ENCODE measurements around the gene EIF2S2. TPM values are rescaled to one million over a fixed set of nuclear protein-coding genes. Genes with fewer than 3 reads are reported as not detected.

Gene EIF2S2
- polyA plus RNA-seq, 2 of the 4 experiments (the other 2 are of a cell fraction): 149 to 227 TPM

DNA sequence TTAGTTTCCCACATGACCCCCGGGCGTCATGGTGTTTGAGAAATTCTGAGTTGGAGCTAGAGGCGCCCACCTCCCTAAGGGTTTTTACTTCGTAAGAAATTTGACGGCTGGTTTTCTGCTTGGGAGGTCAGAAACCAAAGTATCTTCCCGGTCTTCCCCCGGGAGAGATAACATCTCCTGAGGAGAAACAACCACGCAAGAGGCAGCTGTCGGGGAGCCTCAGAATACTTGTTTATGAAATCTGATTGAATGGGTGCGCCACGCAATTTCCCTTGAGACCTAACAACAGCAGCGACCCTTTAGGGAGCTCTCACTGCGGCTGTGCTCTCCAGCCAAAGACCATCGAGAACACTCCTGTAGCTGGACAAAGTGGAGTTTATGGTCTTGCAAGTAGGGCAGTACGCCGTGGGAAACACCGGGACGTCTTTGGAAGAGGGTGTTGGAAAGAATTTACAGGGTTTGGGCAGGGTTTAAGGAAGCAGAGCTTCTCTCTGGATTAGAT is 608 bp upstream of the EIF2S2 start:
- Histone ChIP-seq H3K27ac (peak overlapping the region; percentile 93 to 97), H3K4me2 (peak overlapping the region; percentile 95), H3K4me3 (peak overlapping the region; percentile 80), H3K9me3 (no peaks in the 10 kb centered on the region), H3K4me1 (peaks cover 30% of the 10 kb centered on the region; the same call in 2 of the 3 replicates)
- POLR2A ChIA-PET: interaction anchor here (0.6 to 2.3 kb wide), 17 partner anchors 9 to 733 kb away, joined by 3 to 15 read pairs (median 4); partner anchors contain the start of genes CHMP4B and RALY
- CTCF ChIA-PET: interaction anchor here (0.6 to 6.9 kb wide), 5 partner anchors 8 to 595 kb away, joined by 3 to 35 read pairs (median 3); no protein-coding TSS in a partner anchor
- DNase-seq (ENCODE audit: low read depth in 1 of 2, low spot score in 1 of 2) (peak; percentile 36 to 44), FAIRE-seq (no peak), ATAC-seq (peak; percentile 40 to 42; a peak in 5 of 6 replicates)
- TF ChIP-seq KDM1A (IDR thresholded peaks at IDR 0.05; ENCODE audit: low read depth) (no peak), PHF8 (IDR thresholded peaks at IDR 0.05; ENCODE audit: borderline replicate concordance, low read depth) (peak; percentile 3; the same call in 1 of the 2 replicates), CHD4 (IDR thresholded peaks at IDR 0.05; ENCODE audit: borderline replicate concordance) (no peak), BHLHE40 (IDR thresholded peaks at IDR 0.05; ENCODE audit: low read depth, low read length) (no peak), RCOR1 (IDR thresholded peaks at IDR 0.05; ENCODE audit: low read depth, low read length) (no peak)
- TF ChIP-seq, protein P1, sequence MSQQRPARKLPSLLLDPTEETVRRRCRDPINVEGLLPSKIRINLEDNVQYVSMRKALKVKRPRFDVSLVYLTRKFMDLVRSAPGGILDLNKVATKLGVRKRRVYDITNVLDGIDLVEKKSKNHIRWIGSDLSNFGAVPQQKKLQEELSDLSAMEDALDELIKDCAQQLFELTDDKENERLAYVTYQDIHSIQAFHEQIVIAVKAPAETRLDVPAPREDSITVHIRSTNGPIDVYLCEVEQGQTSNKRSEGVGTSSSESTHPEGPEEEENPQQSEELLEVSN (IDR thresholded peaks at IDR 0.05; ENCODE audit: borderline replicate concordance, low read depth): 0 out of 2 replicates have a peak, but pooled peaks have one; percentile 4
- TF ChIP-seq, protein P2, sequence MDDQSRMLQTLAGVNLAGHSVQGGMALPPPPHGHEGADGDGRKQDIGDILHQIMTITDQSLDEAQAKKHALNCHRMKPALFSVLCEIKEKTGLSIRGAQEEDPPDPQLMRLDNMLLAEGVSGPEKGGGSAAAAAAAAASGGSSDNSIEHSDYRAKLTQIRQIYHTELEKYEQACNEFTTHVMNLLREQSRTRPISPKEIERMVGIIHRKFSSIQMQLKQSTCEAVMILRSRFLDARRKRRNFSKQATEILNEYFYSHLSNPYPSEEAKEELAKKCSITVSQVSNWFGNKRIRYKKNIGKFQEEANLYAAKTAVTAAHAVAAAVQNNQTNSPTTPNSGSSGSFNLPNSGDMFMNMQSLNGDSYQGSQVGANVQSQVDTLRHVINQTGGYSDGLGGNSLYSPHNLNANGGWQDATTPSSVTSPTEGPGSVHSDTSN (IDR thresholded peaks at IDR 0.05): 0 out of 2 replicates have a peak, but pooled peaks have one; percentile 2
- 3% methylated on average over 18 of the region's 18 CpGs for WGBS (ENCODE audit: missing lambda C conversion rate)

DNA sequence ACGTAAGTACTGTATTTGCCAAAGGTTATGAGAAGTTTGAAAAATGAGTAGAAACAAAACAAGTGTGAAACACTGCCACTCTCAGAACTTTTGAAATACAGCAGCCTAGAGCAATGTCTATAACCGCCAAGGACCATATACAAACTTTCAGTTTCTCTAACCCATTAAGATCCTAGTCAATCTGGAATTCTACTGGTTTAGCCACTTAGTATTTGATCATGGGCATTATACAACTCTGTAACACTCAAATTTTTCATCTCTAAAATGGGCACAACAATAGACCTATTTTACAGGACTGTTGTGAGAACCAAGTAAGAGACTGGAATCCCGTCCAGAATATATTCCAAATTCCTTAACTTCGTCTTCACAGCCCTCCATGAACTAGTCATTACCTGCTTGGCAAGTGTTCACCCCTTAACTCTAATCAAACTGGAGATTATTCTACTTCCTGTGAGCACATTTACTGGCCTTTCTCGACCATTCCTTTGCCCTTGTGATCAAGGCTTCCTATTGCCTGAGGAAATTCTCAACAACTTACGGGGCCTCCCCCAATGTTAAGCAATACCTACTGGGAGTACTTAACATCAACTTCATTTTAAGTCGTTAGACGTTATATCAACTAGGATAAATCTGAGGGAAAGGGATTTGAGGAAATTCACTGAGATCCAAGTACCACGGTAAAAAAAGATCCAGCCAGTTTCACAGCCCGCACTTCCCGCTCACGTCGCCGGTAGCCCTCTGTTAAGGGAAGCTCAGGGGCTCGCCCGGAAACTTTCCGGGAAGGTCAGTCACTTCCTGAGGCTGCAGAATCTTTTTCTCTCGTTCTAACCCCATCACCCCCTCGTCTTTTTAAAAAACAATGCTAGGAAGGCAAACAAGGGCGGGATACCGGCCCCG is 1.1 kb downstream of the EIF2S2 start:
- peak in 1 of 2 experiments; percentile 30 for DNase-seq (ENCODE audit: low read depth in 1 of 2, low spot score in 1 of 2)
- 4% methylated on average over 22 of the region's 22 CpGs for WGBS (ENCODE audit: missing lambda C conversion rate)
- CTCF ChIA-PET: interaction anchor here (0.7 to 0.8 kb wide), 2 partner anchors 34 to 253 kb away, joined by 3 read pairs; no protein-coding TSS in a partner anchor
- peak overlapping the region; percentile 98 for H3K4me2 ChIP-seq
- ATAC-seq: no peak
- no peaks in the 10 kb centered on the region for H3K9me3 ChIP-seq
- peak overlapping the region; percentile 80 for H3K4me3 ChIP-seq
- no peak for FAIRE-seq
- H3K4me1 ChIP-seq: peaks cover 41% of the 10 kb centered on the region; the same call in 2 of the 3 replicates
- peak overlapping the region; percentile 93 to 97 for H3K27ac ChIP-seq
- POLR2A ChIA-PET: interaction anchor here (2.3 kb wide), 1 partner anchor 14 kb away, joined by 7 read pairs; no protein-coding TSS in a partner anchor
- TF ChIP-seq HOXA7 (CRISPR knock-in tag; IDR thresholded peaks at IDR 0.05): peak; percentile 73; the same call in 1 of the 2 replicates
- TF ChIP-seq, protein P3, sequence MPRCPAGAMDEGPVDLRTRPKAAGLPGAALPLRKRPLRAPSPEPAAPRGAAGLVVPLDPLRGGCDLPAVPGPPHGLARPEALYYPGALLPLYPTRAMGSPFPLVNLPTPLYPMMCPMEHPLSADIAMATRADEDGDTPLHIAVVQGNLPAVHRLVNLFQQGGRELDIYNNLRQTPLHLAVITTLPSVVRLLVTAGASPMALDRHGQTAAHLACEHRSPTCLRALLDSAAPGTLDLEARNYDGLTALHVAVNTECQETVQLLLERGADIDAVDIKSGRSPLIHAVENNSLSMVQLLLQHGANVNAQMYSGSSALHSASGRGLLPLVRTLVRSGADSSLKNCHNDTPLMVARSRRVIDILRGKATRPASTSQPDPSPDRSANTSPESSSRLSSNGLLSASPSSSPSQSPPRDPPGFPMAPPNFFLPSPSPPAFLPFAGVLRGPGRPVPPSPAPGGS (IDR thresholded peaks at IDR 0.05): no peak
- 0 out of 2 replicates have a peak, but pooled peaks have one; percentile 47 for TF ChIP-seq ZSCAN20 (CRISPR knock-in tag; IDR thresholded peaks at IDR 0.05)
- TF ChIP-seq CEBPB (IDR thresholded peaks at IDR 0.05): peak in 1 of 2 experiments; percentile 69; a peak in 2 of 4 replicates

DNA sequence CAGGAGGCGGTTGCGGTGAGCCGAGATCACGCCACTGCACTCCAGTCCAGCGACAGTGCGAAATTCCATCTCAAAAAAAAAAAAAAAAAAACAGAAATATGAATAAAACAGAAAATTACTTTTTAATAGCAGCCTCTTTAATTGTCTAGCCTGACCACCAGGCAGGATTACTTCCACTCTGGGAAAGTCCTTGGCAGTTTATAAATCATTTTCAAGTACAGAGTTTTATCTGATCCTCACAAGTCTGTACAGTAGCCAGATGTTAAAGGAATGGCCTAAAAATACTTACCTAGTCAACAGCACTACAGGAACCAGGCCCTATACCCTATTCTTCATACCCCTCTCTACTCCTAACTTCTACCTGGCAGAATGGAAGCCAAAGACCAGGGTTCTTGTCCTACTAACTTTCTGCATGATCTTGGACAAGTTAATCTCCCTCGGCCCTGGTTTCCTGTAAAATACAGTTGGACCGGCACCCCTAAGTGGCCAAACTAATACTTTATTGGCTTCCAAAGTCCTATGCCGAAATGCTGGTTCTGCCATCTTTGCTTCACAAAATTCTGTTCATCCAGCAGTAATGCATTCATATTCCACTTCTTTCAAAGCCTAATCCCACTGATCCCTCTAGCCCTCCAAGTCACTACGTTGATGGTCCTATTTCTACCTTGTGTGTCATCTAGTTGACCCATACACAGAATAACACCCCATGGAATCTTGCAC is 1.9 kb downstream of the EIF2S2 start:
- Histone ChIP-seq H3K27ac (peak overlapping the region; percentile 93 to 97; a peak in 5 of 6 replicates), H3K4me2 (peak overlapping the region; percentile 98), H3K4me3 (peak overlapping the region; percentile 80), H3K4me1 (peaks cover 41% of the 10 kb centered on the region; the same call in 2 of the 3 replicates), H3K9me3 (no peaks in the 10 kb centered on the region)
- 78% methylated on average over 10 of the region's 10 CpGs for WGBS (ENCODE audit: missing lambda C conversion rate)
- no peak for FAIRE-seq
- POLR2A ChIA-PET: no interaction called here
- no peak for ATAC-seq
- CTCF ChIA-PET: interaction anchor here (1.8 kb wide), 1 partner anchor 19 kb away, joined by 8 read pairs; no protein-coding TSS in a partner anchor
- no peak for DNase-seq (ENCODE audit: low read depth in 1 of 2, low spot score in 1 of 2)
- TF ChIP-seq, protein P2 (IDR thresholded peaks at IDR 0.05): no peak
- TF ChIP-seq HOXB13 (CRISPR knock-in tag; IDR thresholded peaks at IDR 0.05; ENCODE audit: low read depth) (no peak), CHD4 (IDR thresholded peaks at IDR 0.05; ENCODE audit: borderline replicate concordance) (no peak), HDAC2 (IDR thresholded peaks at IDR 0.05) (no peak), TFCP2L1 (CRISPR knock-in tag; IDR thresholded peaks at IDR 0.05) (no peak), KDM1A (IDR thresholded peaks at IDR 0.05; ENCODE audit: low read depth) (no peak), MAFK (IDR thresholded peaks at IDR 0.05; ENCODE audit: partially characterized antibody) (no peak), HEYL (CRISPR knock-in tag; IDR thresholded peaks at IDR 0.05) (no peak), EHF (CRISPR knock-in tag; IDR thresholded peaks at IDR 0.05) (no peak), CHD2 (IDR thresholded peaks at IDR 0.05; ENCODE audit: low read length, partially characterized antibody) (no peak), FOSL2 (IDR thresholded peaks at IDR 0.05) (no peak), FOSL2 (CRISPR knock-in tag; IDR thresholded peaks at IDR 0.05) (no peak)
- TF ChIP-seq, protein P3 (IDR thresholded peaks at IDR 0.05): no peak
- TF ChIP-seq, protein P4, sequence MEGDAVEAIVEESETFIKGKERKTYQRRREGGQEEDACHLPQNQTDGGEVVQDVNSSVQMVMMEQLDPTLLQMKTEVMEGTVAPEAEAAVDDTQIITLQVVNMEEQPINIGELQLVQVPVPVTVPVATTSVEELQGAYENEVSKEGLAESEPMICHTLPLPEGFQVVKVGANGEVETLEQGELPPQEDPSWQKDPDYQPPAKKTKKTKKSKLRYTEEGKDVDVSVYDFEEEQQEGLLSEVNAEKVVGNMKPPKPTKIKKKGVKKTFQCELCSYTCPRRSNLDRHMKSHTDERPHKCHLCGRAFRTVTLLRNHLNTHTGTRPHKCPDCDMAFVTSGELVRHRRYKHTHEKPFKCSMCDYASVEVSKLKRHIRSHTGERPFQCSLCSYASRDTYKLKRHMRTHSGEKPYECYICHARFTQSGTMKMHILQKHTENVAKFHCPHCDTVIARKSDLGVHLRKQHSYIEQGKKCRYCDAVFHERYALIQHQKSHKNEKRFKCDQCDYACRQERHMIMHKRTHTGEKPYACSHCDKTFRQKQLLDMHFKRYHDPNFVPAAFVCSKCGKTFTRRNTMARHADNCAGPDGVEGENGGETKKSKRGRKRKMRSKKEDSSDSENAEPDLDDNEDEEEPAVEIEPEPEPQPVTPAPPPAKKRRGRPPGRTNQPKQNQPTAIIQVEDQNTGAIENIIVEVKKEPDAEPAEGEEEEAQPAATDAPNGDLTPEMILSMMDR (IDR thresholded peaks at IDR 0.05): no peak

All from A549 (cell line).